ENCODE data around the gene NME4.
"Not testable (repeated sequence)": the region's sequence is repeated elsewhere in the genome, so short reads cannot be mapped to it uniquely, and the experiment has no call there.

NME4 gene

GRCh38 chr16:397135-397661, at the start of gene NME4:
TSS of gene NME4 (plus strand) at chr16:397199. CDS start at chr16:397223, 24 bp downstream.
- peak; percentile 34 for DNase-seq

GRCh38 chr16:347203-347602, 49.8 kb upstream of the NME4 start:
- no peak for DNase-seq

- not testable (repeated sequence) for DNase-seq
These were observed 48.5 kb upstream of the NME4 start for GRCh38 chr16:348495-348894.

GRCh38 chr16:349211-349610, 47.8 kb upstream of the NME4 start:
- DNase-seq, result no peak

GRCh38 chr16:350203-350602, 46.8 kb upstream of the NME4 start:
- no peak for DNase-seq

- no peak for DNase-seq
These were observed 45.0 kb upstream of the NME4 start for GRCh38 chr16:351804-352520.

- DNase-seq, result peak; percentile 100
These were observed 44.2 kb upstream of the NME4 start, which contains the start of gene AXIN1 for GRCh38 chr16:352547-353403. TSS of gene AXIN1 (minus strand) at chr16:352723. CDS start at chr16:347025, 5,698 bp downstream.

- no peak for DNase-seq
These were observed 43.4 kb upstream of the NME4 start for GRCh38 chr16:353404-354290.

GRCh38 chr16:354291-354881, 42.6 kb upstream of the NME4 start:
- no peak for DNase-seq

- no peak for DNase-seq
These were observed 42.0 kb upstream of the NME4 start for GRCh38 chr16:354971-355461.

- DNase-seq, result no peak
These were observed 40.3 kb upstream of the NME4 start for GRCh38 chr16:356741-357140.

- no peak for DNase-seq
These were observed 37.8 kb upstream of the NME4 start for GRCh38 chr16:359067-359763.

- DNase-seq, result no peak
These were observed 36.9 kb upstream of the NME4 start for GRCh38 chr16:359871-360697.

GRCh38 chr16:360698-361336, 36.2 kb upstream of the NME4 start:
- DNase-seq, result no peak

GRCh38 chr16:361341-361871, 35.6 kb upstream of the NME4 start:
- DNase-seq, result no peak

GRCh38 chr16:361872-362701, 34.9 kb upstream of the NME4 start:
- peak; percentile 81 for DNase-seq

- DNase-seq, result not testable (repeated sequence)
These were observed 34.3 kb upstream of the NME4 start for GRCh38 chr16:362702-362999.

- DNase-seq, result no peak
These were observed 33.8 kb upstream of the NME4 start for GRCh38 chr16:363110-363765.
